ENCODE data around the gene HYOU1.
"Not testable (repeated sequence)": the region's sequence is repeated elsewhere in the genome, so short reads cannot be mapped to it uniquely, and the experiment has no call there.

Gene HYOU1

GRCh38 chr11:119057000-119057769 is at the start of gene HYOU1:
TSS of gene HYOU1 (minus strand) at chr11:119057205. CDS start at chr11:119056160, 1,045 bp downstream.
- peak; percentile 96 for DNase-seq

GRCh38 chr11:119103793-119104192 is 46.8 kb upstream of the HYOU1 start:
- no peak for DNase-seq

- DNase-seq, result not testable (repeated sequence)
Measured at GRCh38 chr11:119103161-119103664, 46.2 kb upstream of the HYOU1 start.

DNA sequence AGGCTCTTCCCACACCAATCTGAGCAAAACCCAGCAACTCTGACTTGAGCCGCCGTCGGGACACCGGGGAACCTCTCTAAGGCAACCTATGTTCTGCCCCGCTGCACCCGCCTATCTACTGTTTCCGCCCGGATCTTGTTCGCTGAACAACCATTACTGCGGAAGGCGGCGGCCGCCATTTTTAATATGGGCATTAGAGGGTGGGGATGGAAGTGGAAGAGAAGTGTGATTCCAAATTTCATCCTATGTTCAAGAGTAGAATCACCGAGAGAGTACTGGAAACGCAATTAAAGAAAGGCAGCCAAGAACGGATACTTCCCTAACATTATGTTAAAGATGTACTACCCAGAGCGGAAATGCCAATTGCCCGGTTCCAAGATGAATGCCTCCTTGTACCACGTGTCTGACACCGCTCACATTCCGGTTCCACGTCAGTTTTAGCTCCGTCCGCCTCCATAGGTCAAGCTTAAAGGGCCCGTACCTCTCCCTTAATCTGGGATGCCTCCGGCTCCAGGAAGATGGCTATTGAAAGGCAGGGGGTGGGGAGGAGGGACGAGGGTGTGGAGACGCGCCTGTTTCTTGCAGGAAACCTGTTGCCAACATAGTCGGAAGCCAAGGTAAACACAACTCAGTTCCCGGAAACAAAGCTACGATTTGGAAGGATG is 44.9 kb upstream of the HYOU1 start, which contains the start of gene DPAGT1:
DPAGT1 (minus strand) TSS at position 95 of the 665 bp plus-strand sequence. CDS start 198 bp downstream, outside the sequence.
- DNase-seq, result peak; percentile 98

- DNase-seq, result no peak
Measured at GRCh38 chr11:119100994-119101758, 44.2 kb upstream of the HYOU1 start.

GRCh38 chr11:119100246-119100970 is 43.4 kb upstream of the HYOU1 start:
- DNase-seq, result peak; percentile 53

GRCh38 chr11:119099711-119100110 is 42.7 kb upstream of the HYOU1 start:
- no peak for DNase-seq

DNA sequence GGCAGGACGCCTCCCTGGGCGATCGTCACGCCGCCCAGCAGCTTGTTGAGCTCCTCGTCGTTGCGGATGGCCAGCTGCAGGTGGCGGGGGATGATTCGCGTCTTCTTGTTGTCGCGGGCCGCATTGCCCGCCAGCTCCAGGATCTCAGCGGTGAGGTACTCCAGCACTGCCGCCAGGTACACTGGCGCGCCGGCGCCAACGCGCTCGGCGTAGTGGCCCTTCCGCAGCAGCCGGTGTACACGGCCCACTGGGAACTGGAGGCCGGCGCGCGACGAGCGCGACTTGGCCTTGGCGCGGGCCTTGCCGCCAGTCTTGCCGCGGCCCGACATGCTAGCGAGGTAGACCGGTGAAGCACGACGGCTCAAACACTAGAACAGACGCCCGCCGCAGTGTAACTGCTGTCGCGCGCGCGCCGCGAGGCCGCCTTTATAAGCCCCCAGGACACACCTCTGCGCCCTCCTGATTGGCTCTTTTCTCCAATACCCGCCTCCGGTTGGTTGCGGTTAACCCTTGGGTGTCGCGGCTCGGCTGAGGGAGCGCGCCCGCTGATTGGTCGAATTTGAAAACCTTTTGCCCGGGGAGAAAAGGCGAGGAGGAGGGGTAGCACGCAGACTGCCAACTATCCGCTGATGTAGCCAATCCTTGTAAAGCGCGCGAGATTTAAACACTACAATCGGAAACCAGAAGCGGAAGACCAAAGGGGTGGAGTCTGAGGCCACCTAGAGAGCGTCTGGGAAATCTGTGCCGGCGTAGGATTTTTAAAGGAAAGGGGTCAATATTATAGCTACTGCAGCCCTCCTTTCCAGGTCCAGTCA is 38.3 kb upstream of the HYOU1 start:
- DNase-seq, result peak; percentile 100

DNA sequence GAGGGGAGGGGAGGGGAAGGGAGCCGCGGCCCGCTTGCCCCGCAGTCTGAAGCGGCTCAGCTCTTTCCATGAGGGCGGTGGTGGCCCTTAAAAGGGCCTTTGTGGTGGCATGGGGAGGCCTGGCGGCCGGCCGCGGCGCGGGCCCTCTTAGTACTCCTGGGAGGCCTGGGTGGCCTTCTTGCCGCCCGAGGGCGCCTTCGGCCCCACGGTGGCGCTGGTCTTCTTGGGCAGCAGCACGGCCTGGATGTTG is 37.7 kb upstream of the HYOU1 start:
- DNase-seq, result peak; percentile 75

- DNase-seq, result peak; percentile 20
Measured at GRCh38 chr11:119093942-119094815, 37.2 kb upstream of the HYOU1 start.

GRCh38 chr11:119092880-119093842 is 36.2 kb upstream of the HYOU1 start:
- no peak for DNase-seq

GRCh38 chr11:119091966-119092879 is 35.2 kb upstream of the HYOU1 start:
- DNase-seq, result no peak

GRCh38 chr11:119091178-119091577 is 34.2 kb upstream of the HYOU1 start:
- DNase-seq, result peak; percentile 18

GRCh38 chr11:119089319-119089718 is 32.3 kb upstream of the HYOU1 start:
- no peak for DNase-seq

GRCh38 chr11:119088406-119088805 is 31.4 kb upstream of the HYOU1 start:
- no peak for DNase-seq

- DNase-seq, result no peak
Measured at GRCh38 chr11:119087747-119088241, 30.8 kb upstream of the HYOU1 start.

GRCh38 chr11:119087123-119087522 is 30.1 kb upstream of the HYOU1 start:
- DNase-seq, result no peak

- DNase-seq, result no peak
Measured at GRCh38 chr11:119085437-119085847, 28.4 kb upstream of the HYOU1 start.

Measured in fibroblast of skin of right quadriceps (primary cell).